Astrocyte (in vitro differentiated cells and primary cell): ENCODE measurements around the gene PRRG2. TPM values are rescaled to one million over a fixed set of nuclear protein-coding genes. Genes with fewer than 3 reads are reported as not detected.

Source experiments
- DNase-seq: peaks from one replicate; pipeline ENCODE4 v3.0.0-alpha.2; 2010; ENCODE audit warnings: low read depth
- FAIRE-seq: peaks from 2 replicates; lab custom pipeline; 2011; peaks lifted over from hg19 to GRCh38; lab: Jason Lieb, UNC
- H2AFZ ChIP-seq: 2 replicates; pipeline ENCODE4 v1.6.0; 2012; ENCODE audit warnings: low read depth, low read length, inconsistent platforms
- H3K27ac ChIP-seq: 2 replicates; pipeline ENCODE4 v1.5.1; 2011; ENCODE audit warnings: low read depth, low read length, inconsistent platforms
- H3K27me3 ChIP-seq: 2 replicates; pipeline ENCODE4 v1.6.0; 2011; ENCODE audit warnings: low read length, inconsistent platforms; ENCODE audit not compliant: insufficient read depth
- H3K36me3 ChIP-seq: 2 replicates; pipeline ENCODE4 v1.5.1; 2011; ENCODE audit warnings: low read length, inconsistent platforms; ENCODE audit not compliant: insufficient read depth
- H3K4me1 ChIP-seq: 2 replicates; pipeline ENCODE4 v1.5.1; 2011; ENCODE audit warnings: low read length, inconsistent platforms; ENCODE audit not compliant: insufficient read depth
- H3K4me2 ChIP-seq: 2 replicates; pipeline ENCODE4 v1.6.0; 2012; ENCODE audit warnings: low read length, inconsistent platforms
- H3K4me3 ChIP-seq: 2 replicates; pipeline ENCODE4 v1.5.1; 2011; ENCODE audit warnings: low read depth, mild to moderate bottlenecking, low read length, inconsistent platforms; ENCODE audit not compliant: insufficient read depth
- H3K79me2 ChIP-seq: 2 replicates; pipeline ENCODE4 v1.6.0; 2012; ENCODE audit warnings: mild to moderate bottlenecking, low read length, inconsistent platforms; ENCODE audit not compliant: insufficient read depth
- H3K9ac ChIP-seq: 2 replicates; pipeline ENCODE4 v1.6.0; 2012; ENCODE audit warnings: mild to moderate bottlenecking, low read length, inconsistent platforms
- H3K9me3 ChIP-seq: 2 replicates; pipeline ENCODE4 v1.5.1; 2012; ENCODE audit warnings: low read depth, mild to moderate bottlenecking, low read length, inconsistent platforms; ENCODE audit not compliant: insufficient read depth
- H4K20me1 ChIP-seq: 2 replicates; pipeline ENCODE4 v1.6.0; 2012; ENCODE audit warnings: low read length, inconsistent platforms; ENCODE audit not compliant: insufficient read depth
- H3K27ac Mint-ChIP-seq: one replicate; pipeline ENCODE4 v1.8.0; 2021; ENCODE audit warnings: mild to moderate bottlenecking, mixed read lengths; ENCODE audit not compliant: unreplicated experiment
- H3K27me3 Mint-ChIP-seq: one replicate; pipeline ENCODE4 v1.8.0; 2021; ENCODE audit warnings: low read depth, mixed read lengths; ENCODE audit not compliant: unreplicated experiment
- H3K36me3 Mint-ChIP-seq: one replicate; pipeline ENCODE4 v1.8.0; 2021; ENCODE audit warnings: low read depth, mixed read lengths; ENCODE audit not compliant: unreplicated experiment
- H3K4me1 Mint-ChIP-seq: one replicate; pipeline ENCODE4 v1.8.0; 2021; ENCODE audit warnings: low read depth, mixed read lengths; ENCODE audit not compliant: unreplicated experiment
- H3K4me3 Mint-ChIP-seq: one replicate; pipeline ENCODE4 v1.8.0; 2021; ENCODE audit warnings: mild to moderate bottlenecking, moderate library complexity, mixed read lengths; ENCODE audit not compliant: unreplicated experiment
- H3K9me3 Mint-ChIP-seq: one replicate; pipeline ENCODE4 v1.8.0; 2021; ENCODE audit warnings: mild to moderate bottlenecking, mixed read lengths; ENCODE audit not compliant: unreplicated experiment
- EZH2 ChIP-seq: IDR thresholded peaks from 2 replicates; pipeline ENCODE4 v1.6.1; 2012; ENCODE audit warnings: mild to moderate bottlenecking, low read length, inconsistent platforms; ENCODE audit not compliant: insufficient read depth
- total RNA-seq: library from RNA; stranded (reverse); gene quantifications from 2 replicates; pipeline ENCODE4 v1.2.1, GENCODE V29; 2021
- TF ChIP-seq, protein P1 (sequence below): IDR thresholded peaks from 2 replicates; pipeline ENCODE4 v1.5.1; 2011; ENCODE audit warnings: low read depth, mild to moderate bottlenecking, inconsistent platforms, low read length, moderate library complexity; ENCODE audit not compliant: insufficient read depth

Gene PRRG2
- total RNA-seq, 1 donor from 2014 or later: 1.3 TPM

DNA sequence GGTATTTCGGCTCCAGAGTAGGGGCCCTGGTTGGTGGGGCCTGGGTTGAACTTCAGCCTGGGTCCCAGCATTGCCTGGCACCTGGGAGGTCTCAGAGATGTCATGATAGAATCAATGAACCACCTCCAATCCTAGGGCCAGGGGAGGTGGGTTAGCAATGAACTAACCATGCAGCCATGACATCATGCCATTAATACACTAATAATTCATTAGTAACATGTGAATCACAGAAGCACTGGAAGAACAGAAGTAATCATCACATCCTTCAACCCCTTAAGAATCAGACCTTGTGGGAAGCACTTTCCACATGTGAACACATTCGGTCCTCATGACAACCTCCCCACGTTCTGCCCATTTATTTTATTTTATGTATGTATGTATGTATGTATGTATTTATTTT, 7.7 kb upstream of the PRRG2 start:
- Mint-ChIP-seq H3K27ac (no peak overlapping the region), H3K9me3 (no peaks in the 10 kb centered on the region), H3K4me1 (peaks cover 4% of the 10 kb centered on the region), H3K36me3 (peaks cover 3% of the 10 kb centered on the region), H3K4me3 (no peak overlapping the region), H3K27me3 (no peaks in the 10 kb centered on the region)
- peak overlapping the region; percentile 11 for H3K9ac ChIP-seq
- DNase-seq (no peak), FAIRE-seq (no peak)
- no peaks in the 10 kb centered on the region for H3K4me1 ChIP-seq
- H3K79me2 ChIP-seq: peaks cover 76% of the 10 kb centered on the region
- H2AFZ ChIP-seq: no peak overlapping the region
- H3K27ac ChIP-seq: no peak overlapping the region
- no peak overlapping the region for H3K4me3 ChIP-seq
- peaks cover 46% of the 10 kb centered on the region for H4K20me1 ChIP-seq
- H3K27me3 ChIP-seq: no peaks in the 10 kb centered on the region
- no peaks in the 10 kb centered on the region for H3K9me3 ChIP-seq
- peaks cover 9% of the 10 kb centered on the region for H3K36me3 ChIP-seq
- H3K4me2 ChIP-seq: no peak overlapping the region
- TF ChIP-seq, protein P1, sequence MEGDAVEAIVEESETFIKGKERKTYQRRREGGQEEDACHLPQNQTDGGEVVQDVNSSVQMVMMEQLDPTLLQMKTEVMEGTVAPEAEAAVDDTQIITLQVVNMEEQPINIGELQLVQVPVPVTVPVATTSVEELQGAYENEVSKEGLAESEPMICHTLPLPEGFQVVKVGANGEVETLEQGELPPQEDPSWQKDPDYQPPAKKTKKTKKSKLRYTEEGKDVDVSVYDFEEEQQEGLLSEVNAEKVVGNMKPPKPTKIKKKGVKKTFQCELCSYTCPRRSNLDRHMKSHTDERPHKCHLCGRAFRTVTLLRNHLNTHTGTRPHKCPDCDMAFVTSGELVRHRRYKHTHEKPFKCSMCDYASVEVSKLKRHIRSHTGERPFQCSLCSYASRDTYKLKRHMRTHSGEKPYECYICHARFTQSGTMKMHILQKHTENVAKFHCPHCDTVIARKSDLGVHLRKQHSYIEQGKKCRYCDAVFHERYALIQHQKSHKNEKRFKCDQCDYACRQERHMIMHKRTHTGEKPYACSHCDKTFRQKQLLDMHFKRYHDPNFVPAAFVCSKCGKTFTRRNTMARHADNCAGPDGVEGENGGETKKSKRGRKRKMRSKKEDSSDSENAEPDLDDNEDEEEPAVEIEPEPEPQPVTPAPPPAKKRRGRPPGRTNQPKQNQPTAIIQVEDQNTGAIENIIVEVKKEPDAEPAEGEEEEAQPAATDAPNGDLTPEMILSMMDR: no peak
- no peak for TF ChIP-seq EZH2

DNA sequence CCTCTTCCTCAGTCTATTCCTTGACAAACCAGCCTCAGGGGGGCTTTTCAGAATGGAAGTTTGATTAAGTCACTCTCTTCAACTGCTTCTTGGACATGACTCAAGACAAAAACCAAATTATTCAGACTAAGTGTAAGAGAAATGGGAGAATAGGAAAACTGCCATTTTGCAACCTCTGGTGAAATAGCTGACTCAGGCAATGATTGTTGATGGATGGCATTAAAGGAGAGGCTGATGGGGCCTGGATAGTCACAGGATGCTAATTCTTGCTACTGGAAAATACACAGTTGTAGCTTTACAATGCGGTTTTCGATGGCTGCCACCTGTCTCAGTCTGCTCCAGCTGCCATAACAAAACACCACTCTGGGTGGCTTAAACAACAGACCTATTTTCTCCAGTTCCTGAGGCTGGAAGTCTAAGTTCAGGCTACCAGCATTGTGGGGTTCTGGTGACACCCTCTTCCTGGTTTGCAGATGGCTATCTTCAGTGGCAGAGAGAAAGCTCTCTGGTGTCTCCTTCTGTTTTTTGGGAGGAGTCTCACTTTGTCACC, 6.8 kb upstream of the PRRG2 start:
- Histone ChIP-seq H4K20me1 (peaks cover 44% of the 10 kb centered on the region), H3K9ac (no peak overlapping the region), H3K79me2 (peaks cover 76% of the 10 kb centered on the region), H3K27me3 (no peaks in the 10 kb centered on the region), H3K27ac (no peak overlapping the region), H3K36me3 (peaks cover 9% of the 10 kb centered on the region), H3K4me1 (peaks cover 4% of the 10 kb centered on the region), H3K9me3 (no peaks in the 10 kb centered on the region), H2AFZ (no peak overlapping the region), H3K4me2 (no peak overlapping the region), H3K4me3 (no peak overlapping the region)
- TF ChIP-seq, protein P1: no peak
- TF ChIP-seq EZH2: no peak
- no peak for FAIRE-seq
- Mint-ChIP-seq H3K4me1 (peaks cover 7% of the 10 kb centered on the region), H3K27ac (no peak overlapping the region), H3K27me3 (no peaks in the 10 kb centered on the region), H3K4me3 (no peak overlapping the region), H3K36me3 (peaks cover 3% of the 10 kb centered on the region), H3K9me3 (no peaks in the 10 kb centered on the region)
- DNase-seq: no peak

DNA sequence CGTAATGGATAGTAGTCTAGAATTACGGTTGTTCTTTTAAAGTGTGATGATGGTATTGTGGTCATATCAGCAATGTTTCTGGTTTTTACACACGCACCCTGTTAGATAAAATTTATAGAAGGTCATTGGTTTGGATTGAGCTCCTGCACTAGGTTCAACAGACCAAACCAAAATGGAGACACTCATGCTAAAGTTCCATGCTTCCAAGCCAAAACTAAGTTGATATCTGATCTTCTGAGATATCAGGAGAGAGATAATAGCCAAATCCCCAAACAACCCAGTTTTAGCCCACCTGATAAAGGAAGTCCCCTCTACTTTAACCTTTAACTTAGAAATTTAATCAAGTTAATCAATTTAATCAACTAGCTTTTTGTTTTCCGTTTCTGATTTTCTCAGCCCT, 1.9 kb upstream of the PRRG2 start:
- Histone ChIP-seq H3K4me2 (peak overlapping the region; percentile 92), H3K27me3 (no peaks in the 10 kb centered on the region), H3K79me2 (peaks cover 53% of the 10 kb centered on the region), H3K9me3 (no peaks in the 10 kb centered on the region), H3K36me3 (peaks cover 7% of the 10 kb centered on the region), H3K4me1 (peaks cover 7% of the 10 kb centered on the region), H2AFZ (no peak overlapping the region), H3K4me3 (peak overlapping the region; percentile 97), H3K27ac (no peak overlapping the region), H4K20me1 (peaks cover 25% of the 10 kb centered on the region), H3K9ac (peak overlapping the region; percentile 95)
- no peak for DNase-seq
- peak overlapping the region; percentile 97 for H3K4me3 Mint-ChIP-seq
- TF ChIP-seq EZH2: no peak
- TF ChIP-seq, protein P1: no peak
- no peak for FAIRE-seq
- no peak overlapping the region for H3K27ac Mint-ChIP-seq
- H3K36me3 Mint-ChIP-seq: no peaks in the 10 kb centered on the region
- H3K4me1 Mint-ChIP-seq: peaks cover 7% of the 10 kb centered on the region
- no peaks in the 10 kb centered on the region for H3K27me3 Mint-ChIP-seq
- no peaks in the 10 kb centered on the region for H3K9me3 Mint-ChIP-seq
